Neural crest cell (in vitro differentiated cells): ENCODE measurements around the gene HLA-DOA. TPM values are rescaled to one million over a fixed set of nuclear protein-coding genes. Genes with fewer than 3 reads are reported as not detected.
A peak's percentile ranks its signal among the peaks of the same experiment; 100 is the strongest.

Experiments used
- DNase-seq: peaks from one replicate; pipeline ENCODE4 v3.0.0; 2021; ENCODE audit warnings: low read depth, mixed read lengths, low spot score
- H3K27ac Mint-ChIP-seq: one replicate; pipeline ENCODE4 v1.8.0; 2021; ENCODE audit warnings: mild to moderate bottlenecking, mixed read lengths; ENCODE audit not compliant: unreplicated experiment
- H3K27me3 Mint-ChIP-seq: 2 replicates; pipeline ENCODE4 v1.8.0; 2021; ENCODE audit warnings: low read depth, mild to moderate bottlenecking, mixed read lengths
- H3K36me3 Mint-ChIP-seq: 2 replicates; pipeline ENCODE4 v1.8.0; 2021; ENCODE audit warnings: low read depth, mild to moderate bottlenecking, mixed read lengths
- H3K4me1 Mint-ChIP-seq: 2 replicates; pipeline ENCODE4 v1.8.0; 2021; ENCODE audit warnings: mixed read lengths
- H3K4me3 Mint-ChIP-seq: one replicate; pipeline ENCODE4 v1.8.0; 2021; ENCODE audit warnings: mild to moderate bottlenecking, mixed read lengths
- H3K9me3 Mint-ChIP-seq: 2 replicates; pipeline ENCODE4 v1.8.0; 2021; ENCODE audit warnings: mixed read lengths
- CTCF ChIP-seq: fragments of 200-600 bp; sonication (generic); conservative IDR thresholded peaks from 2 replicates; pipeline ENCODE4 v1.5.0; 2021; ENCODE audit warnings: antibody characterized with exemption, mild to moderate bottlenecking
- long read RNA-seq: library from polyadenylated mRNA; unstranded; transcript quantifications from one replicate; pipeline ENCODE4 v2.0.0, GENCODE V29; 2020
- total RNA-seq: library from RNA; stranded (reverse); gene quantifications from 2 replicates; pipeline ENCODE4 v1.2.1, GENCODE V29; 2021

HLA-DOA gene
- 1.7 and 2.8 TPM in 2 replicates for total RNA-seq
- long read RNA-seq: 0 reads

GRCh38 chr6:33008944-33009861 is at the start of gene HLA-DOA:
HLA-DOA (minus strand) TSS chr6:33009591.
- Mint-ChIP-seq H3K4me1 (peaks cover 16% of the 10 kb centered on the region), H3K9me3 (no peaks in the 10 kb centered on the region), H3K4me3 (peak within 1 kb of the TSS; percentile 62), H3K27me3 (peaks cover 47% of the 10 kb centered on the region), H3K27ac (no peak within 1 kb of the TSS), H3K36me3 (no peaks in the 10 kb centered on the region)
- DNase-seq: peak; percentile 42
- TF ChIP-seq CTCF: no peak

- peaks cover 8% of the 10 kb centered on the region for H3K9me3 Mint-ChIP-seq
- H3K36me3 Mint-ChIP-seq: no peaks in the 10 kb centered on the region
- no peak overlapping the region for H3K27ac Mint-ChIP-seq
- H3K4me3 Mint-ChIP-seq: no peak overlapping the region
- no peak for TF ChIP-seq CTCF
- no peaks in the 10 kb centered on the region for H3K4me1 Mint-ChIP-seq
- no peak for DNase-seq
- peaks cover 29% of the 10 kb centered on the region for H3K27me3 Mint-ChIP-seq
Observed at GRCh38 chr6:33057222-33058150, 48.1 kb upstream of the HLA-DOA start.

- Mint-ChIP-seq H3K36me3 (peaks cover 4% of the 10 kb centered on the region), H3K4me1 (peaks cover 11% of the 10 kb centered on the region), H3K9me3 (peaks cover 10% of the 10 kb centered on the region), H3K4me3 (no peak overlapping the region), H3K27me3 (peaks cover 39% of the 10 kb centered on the region), H3K27ac (no peak overlapping the region)
- no peak for DNase-seq
- TF ChIP-seq CTCF: no peak
Observed at GRCh38 chr6:33053230-33053629, 43.8 kb upstream of the HLA-DOA start.

- Mint-ChIP-seq H3K27me3 (peaks cover 39% of the 10 kb centered on the region), H3K4me3 (no peak overlapping the region), H3K27ac (no peak overlapping the region), H3K9me3 (peaks cover 10% of the 10 kb centered on the region), H3K36me3 (peaks cover 4% of the 10 kb centered on the region), H3K4me1 (peaks cover 11% of the 10 kb centered on the region)
- no peak for DNase-seq
- no peak for TF ChIP-seq CTCF
Observed at GRCh38 chr6:33052627-33053026, 43.2 kb upstream of the HLA-DOA start.

GRCh38 chr6:33050014-33050810 is 40.8 kb upstream of the HLA-DOA start:
- Mint-ChIP-seq H3K27me3 (peaks cover 45% of the 10 kb centered on the region), H3K4me3 (no peak overlapping the region), H3K9me3 (peaks cover 10% of the 10 kb centered on the region), H3K36me3 (peaks cover 4% of the 10 kb centered on the region), H3K4me1 (peaks cover 11% of the 10 kb centered on the region), H3K27ac (no peak overlapping the region)
- DNase-seq: no peak
- TF ChIP-seq CTCF: no peak
